Activated CD4-positive, alpha-beta memory T cell treated with anti-CD3 and anti-CD28 coated beads for 36 hours (primary cell): ENCODE data around the gene RPL32. TPM values are rescaled to one million over a fixed set of nuclear protein-coding genes. Genes with fewer than 3 reads are reported as not detected.
"Not testable (repeated sequence)": the region's sequence is repeated elsewhere in the genome, so short reads cannot be mapped to it uniquely, and the experiment has no call there.

Experiments
- CTCF ChIA-PET: fragments of 350-600 bp; sonication (Branson Sonifier 250); formaldehyde crosslinking; loops from one replicate; lab custom pipeline; 2021; ENCODE audit warnings: antibody characterized with exemption, inconsistent platforms; lab: Charles Lee
- POLR2A ChIA-PET: fragments of 350-600 bp; sonication (Branson Sonifier 250); formaldehyde crosslinking; loops from one replicate; lab custom pipeline; 2021; ENCODE audit warnings: antibody characterized with exemption; lab: Charles Lee
- DNase-seq: peaks from one replicate; pipeline ENCODE4 v3.0.0-alpha.2; 2020
- H3K27ac Mint-ChIP-seq: one replicate; pipeline ENCODE4 v1.8.0; 2021; ENCODE audit warnings: mixed read lengths
- H3K27me3 Mint-ChIP-seq: one replicate; pipeline ENCODE4 v1.8.0; 2021; ENCODE audit warnings: mixed read lengths
- H3K36me3 Mint-ChIP-seq: one replicate; pipeline ENCODE4 v1.8.0; 2021; ENCODE audit warnings: mixed read lengths
- H3K4me1 Mint-ChIP-seq: one replicate; pipeline ENCODE4 v1.8.0; 2021; ENCODE audit warnings: low read depth, mixed read lengths
- H3K4me3 Mint-ChIP-seq: one replicate; pipeline ENCODE4 v1.8.0; 2021; ENCODE audit warnings: mild to moderate bottlenecking, mixed read lengths
- H3K9me3 Mint-ChIP-seq: one replicate; pipeline ENCODE4 v1.8.0; 2021; ENCODE audit warnings: mixed read lengths
- intact Hi-C: fragments of 100-400 bp; cut with micrococcal nuclease; formaldehyde crosslinking; loops from one replicate; pipeline ENCODE4 v1.15.1; 2023
- total RNA-seq, 2 experiments: library from RNA; stranded (reverse); gene quantifications; one replicate each; pipeline ENCODE4 v1.2.3, GENCODE V29; 2021

RPL32 gene
- total RNA-seq, 2 experiments from 2014 or later, result 2,505 to 2,560 TPM

DNA sequence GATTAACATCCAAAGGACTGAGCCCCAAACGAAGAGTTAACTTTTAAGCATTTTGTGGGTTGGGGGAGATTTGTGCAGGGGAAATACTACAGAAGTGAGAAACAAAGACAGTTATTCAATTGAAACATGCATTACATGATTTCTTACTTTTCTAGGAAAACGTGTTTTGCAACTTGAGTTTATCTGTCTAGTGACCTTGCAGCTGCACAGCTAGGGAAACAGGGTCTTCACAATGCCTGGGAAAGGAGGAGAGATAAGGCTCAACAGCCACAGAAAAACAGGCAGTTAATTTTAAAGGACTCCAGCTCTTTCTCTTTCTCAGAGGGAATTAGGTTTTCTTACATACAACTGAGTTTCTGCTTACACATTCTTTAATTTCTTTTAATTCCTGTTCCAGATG is 37.4 kb upstream of the RPL32 start:
- H3K4me1 Mint-ChIP-seq, H3K27me3 Mint-ChIP-seq, DNase-seq, H3K9me3 Mint-ChIP-seq, H3K36me3 Mint-ChIP-seq, POLR2A ChIA-PET, H3K27ac Mint-ChIP-seq, H3K4me3 Mint-ChIP-seq: not testable (repeated sequence)
- CTCF ChIA-PET, result interaction anchor here (1.1 kb wide), 1 partner anchor 37 kb away, joined by 5 read pairs; the partner anchor contains the start of gene RPL32
- intact Hi-C loops, result loop anchor here (10.0 kb wide), 1 partner anchor 964 kb away; no protein-coding TSS in a partner anchor

DNA sequence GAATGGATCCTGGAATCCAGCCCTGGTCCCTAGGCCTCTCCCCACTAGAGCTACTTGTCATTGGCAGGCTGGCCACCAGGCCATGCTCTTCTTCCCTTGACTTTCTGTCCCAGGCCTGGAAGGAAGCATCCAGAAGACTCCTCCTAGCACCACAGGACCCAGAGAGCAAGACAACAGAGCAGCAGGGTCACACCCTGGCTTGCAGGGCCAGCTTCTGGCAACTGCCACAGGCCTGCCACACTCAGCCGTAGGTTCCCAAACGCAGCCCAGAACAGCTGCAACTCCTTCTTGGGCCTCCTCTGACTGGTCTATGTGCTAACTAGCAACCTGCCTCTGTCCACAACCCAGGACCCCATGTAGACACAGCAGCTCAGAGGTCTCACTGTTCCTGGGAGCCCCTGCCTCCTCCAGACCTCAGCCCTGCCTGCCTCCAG is 36.8 kb upstream of the RPL32 start:
- H3K9me3 Mint-ChIP-seq, result no peaks in the 10 kb centered on the region
- no peak for DNase-seq
- no peaks in the 10 kb centered on the region for H3K4me1 Mint-ChIP-seq
- H3K27me3 Mint-ChIP-seq, result peaks cover 8% of the 10 kb centered on the region
- H3K36me3 Mint-ChIP-seq, result no peaks in the 10 kb centered on the region
- H3K4me3 Mint-ChIP-seq, result no peak overlapping the region
- CTCF ChIA-PET, result interaction anchor here (1.1 kb wide), 1 partner anchor 36 kb away, joined by 5 read pairs; the partner anchor contains the start of gene RPL32
- H3K27ac Mint-ChIP-seq, result no peak overlapping the region
- POLR2A ChIA-PET, result no interaction called here
- intact Hi-C loops, result loop anchor here (10.0 kb wide), 1 partner anchor 963 kb away; no protein-coding TSS in a partner anchor

DNA sequence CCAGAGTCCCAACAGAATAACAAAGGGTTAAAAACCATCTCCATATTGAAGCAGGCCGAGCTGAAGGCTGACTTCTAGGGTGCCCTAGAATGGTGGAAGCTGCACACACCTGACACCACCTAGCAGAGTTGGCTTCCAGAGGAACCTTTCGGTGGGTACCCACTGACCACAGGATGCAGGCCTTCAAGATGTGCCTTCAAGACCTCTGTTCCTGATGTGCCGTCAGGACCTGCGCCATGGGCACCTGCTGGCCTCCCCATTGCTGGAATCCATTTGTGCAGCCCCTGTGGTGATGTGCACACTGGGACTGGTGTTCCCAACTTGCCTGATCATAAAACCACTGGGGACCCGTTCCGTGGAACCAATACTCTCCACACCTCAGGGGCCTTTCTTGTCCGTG is 35.7 kb upstream of the RPL32 start:
- no peaks in the 10 kb centered on the region for H3K36me3 Mint-ChIP-seq
- H3K4me3 Mint-ChIP-seq, result no peak overlapping the region
- no peaks in the 10 kb centered on the region for H3K9me3 Mint-ChIP-seq
- ChIA-PET POLR2A (no interaction called here), CTCF (interaction anchor here (0.9 to 1.3 kb wide), 3 partner anchors 9 to 73 kb away, joined by 3 to 5 read pairs (median 5); no protein-coding TSS in a partner anchor)
- no peak for DNase-seq
- H3K27me3 Mint-ChIP-seq, result peaks cover 8% of the 10 kb centered on the region
- H3K4me1 Mint-ChIP-seq, result no peaks in the 10 kb centered on the region
- intact Hi-C loops, result loop anchor here (10.0 kb wide), 1 partner anchor 962 kb away; no protein-coding TSS in a partner anchor
- H3K27ac Mint-ChIP-seq, result no peak overlapping the region

DNA sequence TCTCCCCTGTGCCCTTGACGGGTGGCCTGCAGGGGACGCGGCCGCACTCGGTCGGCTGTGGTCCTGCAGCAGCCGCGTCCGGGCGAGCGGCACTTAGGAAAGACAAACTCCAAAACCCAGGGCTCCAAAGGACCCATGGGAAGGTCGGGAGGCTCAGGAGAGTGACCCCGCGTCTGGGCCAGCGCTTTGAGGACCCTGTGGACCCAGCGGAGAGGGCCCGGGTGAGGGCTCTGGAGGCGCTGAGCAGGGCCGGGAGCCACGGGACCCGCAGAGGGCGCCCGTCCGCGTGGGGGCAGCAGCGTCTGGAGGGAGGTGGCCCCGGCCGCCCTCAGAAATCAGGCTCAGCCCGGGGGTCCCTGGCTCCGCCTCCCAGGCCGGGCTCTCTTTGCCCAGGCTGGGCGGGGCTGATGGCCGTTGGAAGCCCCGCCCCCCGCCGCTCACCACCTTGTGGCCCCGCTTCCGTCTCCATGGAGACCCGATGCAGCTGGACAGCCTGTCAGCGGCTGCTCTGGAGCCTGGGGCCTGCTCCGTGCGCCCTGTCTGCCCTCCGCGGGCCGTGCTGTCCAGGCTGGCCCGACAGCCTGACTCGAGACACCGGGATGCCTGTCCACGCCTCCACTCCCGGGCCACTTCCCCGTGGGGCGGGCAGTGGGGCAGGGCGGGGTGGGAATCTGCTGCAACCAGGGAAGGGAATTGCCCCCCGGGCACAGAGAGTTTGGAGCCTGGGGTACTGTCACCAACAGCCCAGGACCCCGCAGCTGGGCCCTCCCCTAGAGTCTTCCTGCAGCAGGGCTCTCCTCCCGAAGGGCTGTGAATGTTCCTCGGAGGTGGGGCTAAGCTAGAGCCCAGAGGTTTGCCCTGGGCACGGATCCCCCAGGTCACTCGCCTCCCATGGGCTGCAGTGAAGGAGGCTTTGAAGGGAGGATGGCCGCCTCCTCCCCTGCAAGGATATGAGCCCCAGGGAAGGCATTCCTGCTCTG is 34.8 kb upstream of the RPL32 start:
- intact Hi-C loops, result loop anchor here (10.0 kb wide), 1 partner anchor 961 kb away; no protein-coding TSS in a partner anchor
- ChIA-PET CTCF (interaction anchor here (0.9 to 1.3 kb wide), 3 partner anchors 9 to 73 kb away, joined by 3 to 5 read pairs (median 5); no protein-coding TSS in a partner anchor), POLR2A (no interaction called here)
- no peak overlapping the region for H3K27ac Mint-ChIP-seq
- peak; percentile 30 for DNase-seq
- H3K4me1 Mint-ChIP-seq, result no peaks in the 10 kb centered on the region
- H3K27me3 Mint-ChIP-seq, result peaks cover 8% of the 10 kb centered on the region
- H3K4me3 Mint-ChIP-seq, result no peak overlapping the region
- no peaks in the 10 kb centered on the region for H3K9me3 Mint-ChIP-seq
- H3K36me3 Mint-ChIP-seq, result no peaks in the 10 kb centered on the region

DNA sequence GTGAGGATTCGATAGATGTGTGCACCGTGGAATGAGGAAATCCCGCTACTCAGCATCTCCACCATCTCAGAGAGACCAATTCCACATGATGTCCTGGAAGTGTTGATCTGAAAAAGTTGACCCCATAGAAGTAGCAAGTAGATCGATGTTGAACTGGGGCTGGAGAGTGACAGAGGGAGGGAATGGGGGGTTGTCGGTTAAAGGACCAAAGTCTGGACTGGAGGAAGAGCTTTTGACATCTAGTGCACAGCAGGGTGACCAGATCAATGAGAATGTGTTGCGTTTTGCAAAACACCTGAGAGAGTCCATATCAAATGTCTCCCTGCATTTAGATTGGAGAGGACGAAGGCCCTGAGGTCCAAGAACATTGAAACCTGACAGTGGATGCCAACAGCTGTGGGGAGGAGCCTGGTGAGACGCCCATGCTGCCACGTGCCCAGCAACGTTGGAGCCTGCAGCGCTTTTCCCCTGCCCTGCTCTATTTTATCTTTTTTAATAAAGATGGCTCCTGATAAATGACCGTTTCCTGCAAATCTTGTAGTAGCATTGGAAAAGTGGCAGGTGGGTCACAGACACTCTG is 30.1 kb upstream of the RPL32 start:
- no peak overlapping the region for H3K27ac Mint-ChIP-seq
- H3K4me3 Mint-ChIP-seq, result no peak overlapping the region
- no peak for DNase-seq
- peaks cover 23% of the 10 kb centered on the region for H3K27me3 Mint-ChIP-seq
- no peaks in the 10 kb centered on the region for H3K9me3 Mint-ChIP-seq
- POLR2A ChIA-PET, result no interaction called here
- intact Hi-C loops, result loop anchor here (10.0 kb wide), 1 partner anchor 957 kb away; no protein-coding TSS in a partner anchor
- H3K36me3 Mint-ChIP-seq, result no peaks in the 10 kb centered on the region
- H3K4me1 Mint-ChIP-seq, result peaks cover 13% of the 10 kb centered on the region
- CTCF ChIA-PET, result interaction anchor here (0.6 to 1.3 kb wide), 3 partner anchors 17 to 29 kb away, joined by 3 to 4 read pairs (median 3); no protein-coding TSS in a partner anchor

DNA sequence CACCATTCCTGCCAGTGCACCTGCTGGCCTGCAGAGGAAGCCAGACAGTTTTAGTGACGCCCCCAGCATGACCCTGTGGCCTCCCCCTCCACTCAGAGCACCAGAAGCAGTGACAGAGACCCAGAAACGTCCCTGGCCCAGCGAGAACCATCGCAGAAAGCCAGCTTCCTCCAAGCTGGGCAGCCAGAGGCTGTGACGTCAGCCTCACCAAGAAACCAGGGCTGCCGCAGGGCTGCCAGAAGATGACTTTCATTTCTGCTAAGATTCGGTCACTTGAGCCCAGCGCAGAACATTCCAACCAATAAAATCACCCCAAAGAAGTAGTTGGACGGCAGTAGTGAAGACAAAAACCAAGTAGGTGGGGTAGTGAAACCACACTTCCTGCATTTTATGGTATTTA is 29.6 kb upstream of the RPL32 start:
- Mint-ChIP-seq H3K36me3 (no peaks in the 10 kb centered on the region), H3K4me3 (no peak overlapping the region), H3K4me1 (peaks cover 13% of the 10 kb centered on the region), H3K27me3 (peaks cover 23% of the 10 kb centered on the region), H3K9me3 (no peaks in the 10 kb centered on the region), H3K27ac (no peak overlapping the region)
- ChIA-PET CTCF (interaction anchor here (0.6 to 1.3 kb wide), 3 partner anchors 18 to 29 kb away, joined by 3 to 4 read pairs (median 3); no protein-coding TSS in a partner anchor), POLR2A (no interaction called here)
- intact Hi-C loops, result loop anchor here (10.0 kb wide), 1 partner anchor 956 kb away; no protein-coding TSS in a partner anchor
- DNase-seq, result peak; percentile 32

DNA sequence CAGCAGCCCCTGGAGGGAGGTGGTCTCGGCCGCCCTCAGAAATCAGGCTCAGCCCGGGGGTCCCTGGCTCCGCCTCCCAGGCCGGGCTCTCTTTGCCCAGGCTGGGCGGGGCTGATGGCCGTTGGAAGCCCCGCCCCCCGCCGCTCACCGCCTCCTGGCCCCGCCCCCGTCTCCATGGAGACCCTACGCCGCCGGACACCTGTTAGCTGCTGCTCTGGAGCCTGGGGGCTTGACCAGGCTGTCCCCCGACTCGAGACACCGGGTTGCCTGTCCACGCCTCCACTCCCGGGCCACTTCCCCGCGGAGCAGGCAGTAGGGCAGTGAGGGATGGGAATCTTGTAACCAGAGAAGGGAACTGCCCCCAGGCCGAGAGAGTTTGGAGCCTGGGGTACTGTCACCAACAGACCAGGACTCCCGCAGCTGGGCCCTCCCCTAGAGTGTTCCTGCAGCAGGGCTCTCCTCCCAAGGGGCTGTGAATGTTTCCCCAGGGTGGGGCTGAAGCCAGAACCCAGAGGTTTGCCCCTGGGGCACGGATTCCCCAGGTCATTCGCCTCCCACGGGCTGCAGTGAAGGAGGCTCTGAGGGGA is 27.8 kb upstream of the RPL32 start:
- peaks cover 19% of the 10 kb centered on the region for H3K27me3 Mint-ChIP-seq
- H3K4me3 Mint-ChIP-seq, result no peak overlapping the region
- H3K4me1 Mint-ChIP-seq, result peaks cover 13% of the 10 kb centered on the region
- CTCF ChIA-PET, result interaction anchor here (1.0 to 3.3 kb wide), 5 partner anchors 14 to 126 kb away, joined by 3 to 28 read pairs (median 9); partner anchors contain the start of gene RPL32
- intact Hi-C loops, result loop anchor here (2.0 kb wide), 2 partner anchors 28 to 116 kb away; partner anchors contain the start of gene RPL32
- peak; percentile 61 for DNase-seq
- POLR2A ChIA-PET, result interaction anchor here (1.2 kb wide), 1 partner anchor 27 kb away, joined by 3 read pairs; the partner anchor contains the start of gene RPL32
- H3K9me3 Mint-ChIP-seq, result peaks cover 10% of the 10 kb centered on the region
- H3K27ac Mint-ChIP-seq, result no peak overlapping the region
- H3K36me3 Mint-ChIP-seq, result no peaks in the 10 kb centered on the region

DNA sequence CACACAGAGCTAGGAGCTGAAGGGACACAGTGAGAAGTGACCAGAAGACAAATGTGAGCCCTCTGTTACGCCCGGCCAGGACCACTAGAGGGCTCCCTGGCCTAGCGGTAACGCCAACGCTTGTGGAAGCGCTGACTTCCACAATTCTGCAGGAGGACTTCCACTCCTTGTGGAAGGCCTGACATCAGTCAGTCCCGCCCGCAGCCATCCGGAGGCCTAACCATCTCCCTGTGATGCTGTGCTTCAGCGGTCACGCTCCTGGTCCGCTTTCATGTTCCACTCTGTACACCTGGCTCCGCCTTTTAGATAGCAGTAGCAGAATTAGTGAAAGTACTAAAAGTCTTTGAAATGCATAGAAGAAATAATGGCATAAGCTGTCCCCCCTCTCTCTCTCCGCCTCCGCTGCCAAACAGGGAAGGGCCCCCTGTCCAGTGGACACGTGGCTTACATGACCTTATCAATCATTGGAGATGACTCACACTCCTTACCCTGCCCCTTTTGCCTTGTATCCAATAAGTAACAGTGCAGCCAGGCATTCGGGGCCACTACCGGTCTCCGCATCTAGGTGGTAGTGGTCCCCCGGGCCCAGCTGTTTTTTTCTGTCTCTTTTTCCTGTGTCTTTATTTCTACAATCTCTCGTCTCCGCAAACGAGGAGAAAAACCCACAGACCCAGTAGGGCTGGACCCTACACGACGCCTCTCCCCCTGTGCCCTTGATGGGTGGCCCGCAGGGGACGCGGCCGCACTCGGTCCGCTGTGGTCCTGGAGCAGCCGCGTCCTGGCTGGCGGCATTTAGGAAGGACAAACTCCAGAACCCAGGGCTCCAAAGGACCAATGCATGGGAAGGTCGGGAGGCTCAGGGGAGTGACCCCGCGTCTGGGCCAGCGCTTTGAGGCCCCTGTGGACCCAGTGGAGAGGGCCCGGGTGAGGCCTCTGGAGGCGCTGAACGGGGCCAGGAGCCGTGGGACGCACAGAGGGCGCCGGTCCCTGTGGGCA is 27.0 kb upstream of the RPL32 start:
- Mint-ChIP-seq H3K36me3 (no peaks in the 10 kb centered on the region), H3K27me3 (peaks cover 19% of the 10 kb centered on the region), H3K9me3 (peaks cover 10% of the 10 kb centered on the region), H3K4me1 (peaks cover 13% of the 10 kb centered on the region), H3K4me3 (peak overlapping the region; percentile 72), H3K27ac (no peak overlapping the region)
- DNase-seq, result peak; percentile 78
- intact Hi-C loops, result loop anchor here (1.0 to 2.0 kb wide), 3 partner anchors 24 to 116 kb away; partner anchors contain the start of gene RPL32
- ChIA-PET CTCF (interaction anchor here (0.7 to 3.3 kb wide), 13 partner anchors 8 to 127 kb away, joined by 3 to 28 read pairs (median 4); partner anchors contain the start of gene RPL32), POLR2A (interaction anchor here (1.2 kb wide), 1 partner anchor 27 kb away, joined by 3 read pairs; the partner anchor contains the start of gene RPL32)

DNA sequence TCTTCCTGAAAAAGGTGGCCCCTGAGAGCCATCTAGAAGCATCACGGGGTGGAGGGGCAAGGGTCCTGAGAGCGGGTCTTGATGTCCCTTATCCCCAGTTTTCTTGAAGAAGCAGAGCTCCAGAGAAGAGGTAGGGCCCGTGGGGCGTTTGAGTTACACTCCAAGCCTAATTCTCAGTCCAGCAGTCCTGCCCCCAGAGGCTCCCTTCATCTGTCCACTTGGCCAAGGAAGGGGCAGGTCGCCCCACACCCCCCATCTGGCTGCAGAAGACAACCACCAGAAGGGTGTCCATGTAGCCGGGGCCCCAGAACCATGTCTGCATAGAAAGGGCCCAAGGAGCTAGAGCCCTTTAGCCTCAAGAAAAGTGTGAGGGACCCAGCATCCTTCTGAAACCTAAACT is 25.5 kb upstream of the RPL32 start:
- Mint-ChIP-seq H3K27ac (no peak overlapping the region), H3K27me3 (peaks cover 19% of the 10 kb centered on the region), H3K36me3 (no peaks in the 10 kb centered on the region), H3K4me1 (peaks cover 13% of the 10 kb centered on the region), H3K9me3 (peaks cover 10% of the 10 kb centered on the region), H3K4me3 (no peak overlapping the region)
- intact Hi-C loops, result no loop called here
- DNase-seq, result no peak
- ChIA-PET CTCF (interaction anchor here (0.8 to 2.5 kb wide), 3 partner anchors 25 to 57 kb away, joined by 3 to 19 read pairs (median 4); partner anchors contain the start of gene RPL32), POLR2A (no interaction called here)

DNA sequence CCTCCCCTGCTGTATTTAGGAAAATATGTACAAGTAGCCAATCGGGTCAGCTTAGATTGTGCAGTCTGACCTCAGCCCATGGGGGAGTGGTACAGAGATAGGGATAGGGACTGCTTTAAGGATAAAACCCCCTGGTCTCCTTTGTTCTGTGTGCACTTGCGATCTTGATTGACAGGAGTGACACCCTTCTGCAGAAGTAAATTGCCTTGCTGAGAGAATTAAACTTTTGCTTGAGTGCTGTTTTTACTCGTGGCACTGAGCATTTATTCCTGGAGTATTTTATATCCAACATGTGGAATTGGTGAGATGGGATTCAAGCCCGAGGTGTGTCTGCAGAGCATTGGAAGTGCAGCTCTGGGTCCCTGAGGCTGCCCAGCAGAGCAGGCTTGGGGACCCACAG is 23.9 kb upstream of the RPL32 start:
- no peak overlapping the region for H3K27ac Mint-ChIP-seq
- peaks cover 7% of the 10 kb centered on the region for H3K4me1 Mint-ChIP-seq
- CTCF ChIA-PET, result interaction anchor here (0.9 to 1.5 kb wide), 2 partner anchors 26 to 55 kb away, joined by 3 to 4 read pairs; no protein-coding TSS in a partner anchor
- POLR2A ChIA-PET, result no interaction called here
- H3K4me3 Mint-ChIP-seq, result no peak overlapping the region
- H3K27me3 Mint-ChIP-seq, result peaks cover 14% of the 10 kb centered on the region
- intact Hi-C loops, result no loop called here
- H3K9me3 Mint-ChIP-seq, result peaks cover 10% of the 10 kb centered on the region
- H3K36me3 Mint-ChIP-seq, result no peaks in the 10 kb centered on the region
- DNase-seq, result no peak
